ENCODE data around the gene SULT1A1.
"Not testable (repeated sequence)": the region's sequence is repeated elsewhere in the genome, so short reads cannot be mapped to it uniquely, and the experiment has no call there.

DNA sequence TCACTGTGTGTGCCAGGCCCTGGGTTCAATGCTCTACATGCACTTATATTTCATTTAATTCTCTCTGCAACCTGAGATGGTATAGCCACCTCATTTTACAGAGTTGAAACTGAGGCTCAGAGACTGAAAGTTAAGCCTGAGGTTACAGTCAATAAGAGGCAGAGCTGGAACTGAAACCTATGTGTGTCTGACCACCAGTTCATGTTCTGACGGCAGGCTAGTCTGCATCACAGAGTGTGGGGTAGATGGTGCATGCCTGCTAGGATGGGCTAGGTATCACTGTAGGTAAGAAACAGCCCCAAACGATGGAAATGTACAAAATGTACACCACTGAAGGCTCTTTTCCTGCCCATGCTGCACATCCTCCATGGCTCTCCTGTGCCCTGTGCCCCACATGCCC lies 30.1 kb upstream of the SULT1A1 start:
- TF ChIP-seq, protein P1, sequence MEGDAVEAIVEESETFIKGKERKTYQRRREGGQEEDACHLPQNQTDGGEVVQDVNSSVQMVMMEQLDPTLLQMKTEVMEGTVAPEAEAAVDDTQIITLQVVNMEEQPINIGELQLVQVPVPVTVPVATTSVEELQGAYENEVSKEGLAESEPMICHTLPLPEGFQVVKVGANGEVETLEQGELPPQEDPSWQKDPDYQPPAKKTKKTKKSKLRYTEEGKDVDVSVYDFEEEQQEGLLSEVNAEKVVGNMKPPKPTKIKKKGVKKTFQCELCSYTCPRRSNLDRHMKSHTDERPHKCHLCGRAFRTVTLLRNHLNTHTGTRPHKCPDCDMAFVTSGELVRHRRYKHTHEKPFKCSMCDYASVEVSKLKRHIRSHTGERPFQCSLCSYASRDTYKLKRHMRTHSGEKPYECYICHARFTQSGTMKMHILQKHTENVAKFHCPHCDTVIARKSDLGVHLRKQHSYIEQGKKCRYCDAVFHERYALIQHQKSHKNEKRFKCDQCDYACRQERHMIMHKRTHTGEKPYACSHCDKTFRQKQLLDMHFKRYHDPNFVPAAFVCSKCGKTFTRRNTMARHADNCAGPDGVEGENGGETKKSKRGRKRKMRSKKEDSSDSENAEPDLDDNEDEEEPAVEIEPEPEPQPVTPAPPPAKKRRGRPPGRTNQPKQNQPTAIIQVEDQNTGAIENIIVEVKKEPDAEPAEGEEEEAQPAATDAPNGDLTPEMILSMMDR (IDR thresholded peaks at IDR 0.05), result not testable (repeated sequence)
- TF ChIP-seq EZH2 (IDR thresholded peaks at IDR 0.05; ENCODE audit: borderline replicate concordance, insufficient read depth, low read depth, low read length, poor library complexity, severe bottlenecking), result not testable (repeated sequence)
